Measurements from ENCODE around the gene DEGS1. TPM values are rescaled to one million over a fixed set of nuclear protein-coding genes. Genes with fewer than 3 reads are reported as not detected.

The DEGS1 gene
- total RNA-seq, 2 experiments from 2014 or later, result 9.2 to 10.1 TPM

DNA sequence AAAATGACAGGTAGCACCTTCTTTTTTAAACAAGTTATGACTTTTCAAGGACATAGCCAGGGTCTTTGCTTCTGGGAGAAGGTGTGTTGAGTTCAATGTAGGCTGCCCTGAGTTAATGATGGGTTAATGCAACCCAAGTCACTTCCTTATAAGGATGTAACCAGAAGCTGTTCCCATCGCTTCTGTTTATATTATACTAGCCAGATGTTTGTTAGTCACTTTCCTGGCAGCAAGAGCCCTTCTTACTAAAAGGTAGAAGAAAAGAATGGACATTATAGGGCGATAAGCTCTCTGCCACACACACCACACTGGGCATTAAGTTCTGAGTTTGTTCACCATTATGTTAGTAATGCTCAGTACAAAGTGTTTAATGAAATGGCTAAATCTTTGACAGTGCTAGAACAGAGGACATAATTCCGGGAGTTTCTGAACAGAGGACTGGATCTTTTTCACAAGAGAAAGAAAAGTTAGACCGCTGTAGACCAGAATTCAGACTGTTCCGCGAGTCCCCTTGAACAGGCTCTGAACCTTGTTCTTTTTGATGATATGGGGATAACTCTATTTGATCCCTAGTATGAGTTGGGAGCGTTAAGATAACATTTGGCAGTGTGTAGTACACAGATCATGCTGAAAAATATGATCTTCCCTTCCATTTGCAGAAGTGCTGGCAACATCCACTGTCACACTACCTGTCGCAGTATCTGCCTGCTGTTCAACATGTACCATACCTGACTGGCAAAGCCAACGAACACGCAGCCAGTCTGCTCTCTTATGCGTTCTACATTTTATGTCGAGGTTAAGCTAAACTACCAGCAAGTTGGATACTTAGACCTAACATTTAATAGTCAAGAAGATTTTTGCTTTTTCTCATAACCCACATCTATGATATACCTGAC, 41.0 kb downstream of the DEGS1 start:
- no peak for DNase-seq
- H3K9me3 Mint-ChIP-seq, result no peaks in the 10 kb centered on the region
- H3K4me3 Mint-ChIP-seq, result no peak overlapping the region
- H3K4me1 Mint-ChIP-seq (ENCODE audit: low read depth), result no peaks in the 10 kb centered on the region
- no peaks in the 10 kb centered on the region for H3K27me3 Mint-ChIP-seq (ENCODE audit: low read depth)
- H3K27ac Mint-ChIP-seq, result no peak overlapping the region
- intact Hi-C loops (cut with micrococcal nuclease), result no loop called here
- H3K36me3 Mint-ChIP-seq (ENCODE audit: low read depth), result peaks cover 5% of the 10 kb centered on the region
- CTCF ChIA-PET, result interaction anchor here (0.6 kb wide), 1 partner anchor 44 kb away, joined by 7 read pairs; no protein-coding TSS in a partner anchor

DNA sequence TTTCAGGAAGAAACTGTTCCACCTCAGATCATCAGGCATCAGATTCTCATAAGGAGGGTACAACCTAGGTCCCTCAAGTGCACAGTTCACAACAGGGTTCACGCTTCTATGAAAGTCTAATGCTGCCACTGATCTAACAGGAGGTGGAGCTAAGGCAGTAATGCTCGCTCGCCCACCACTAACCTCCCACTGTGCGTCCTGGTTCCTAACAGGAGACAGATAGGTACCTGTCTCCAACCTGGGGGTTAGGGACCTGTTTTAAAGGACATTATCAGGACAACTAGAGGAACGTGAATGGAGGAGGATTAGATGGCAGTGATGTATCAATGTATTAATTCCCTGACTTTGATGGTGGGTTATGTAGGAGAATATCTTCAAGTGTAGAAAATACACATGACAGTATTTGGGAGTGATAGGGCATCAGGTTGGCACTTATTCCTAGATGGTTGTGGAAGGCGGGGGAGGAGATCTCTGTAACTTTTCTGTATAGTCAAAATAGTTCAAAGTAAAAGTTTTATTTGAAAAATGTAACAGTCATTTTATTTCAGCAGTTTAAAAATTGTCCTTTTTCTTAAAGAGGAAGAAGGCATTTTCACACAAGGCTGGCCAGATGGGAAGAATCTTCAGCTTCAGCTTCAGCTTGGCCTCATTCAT, 43.9 kb downstream of the DEGS1 start:
- H3K4me1 Mint-ChIP-seq (ENCODE audit: low read depth), result no peaks in the 10 kb centered on the region
- no peak overlapping the region for H3K27ac Mint-ChIP-seq
- CTCF ChIA-PET, result interaction anchor here (1.2 kb wide), 1 partner anchor 111 kb away, joined by 3 read pairs; no protein-coding TSS in a partner anchor
- intact Hi-C loops (cut with micrococcal nuclease), result no loop called here
- peaks cover 12% of the 10 kb centered on the region for H3K36me3 Mint-ChIP-seq (ENCODE audit: low read depth)
- DNase-seq, result no peak
- no peak overlapping the region for H3K4me3 Mint-ChIP-seq
- no peaks in the 10 kb centered on the region for H3K9me3 Mint-ChIP-seq
- no peaks in the 10 kb centered on the region for H3K27me3 Mint-ChIP-seq (ENCODE audit: low read depth)

DNA sequence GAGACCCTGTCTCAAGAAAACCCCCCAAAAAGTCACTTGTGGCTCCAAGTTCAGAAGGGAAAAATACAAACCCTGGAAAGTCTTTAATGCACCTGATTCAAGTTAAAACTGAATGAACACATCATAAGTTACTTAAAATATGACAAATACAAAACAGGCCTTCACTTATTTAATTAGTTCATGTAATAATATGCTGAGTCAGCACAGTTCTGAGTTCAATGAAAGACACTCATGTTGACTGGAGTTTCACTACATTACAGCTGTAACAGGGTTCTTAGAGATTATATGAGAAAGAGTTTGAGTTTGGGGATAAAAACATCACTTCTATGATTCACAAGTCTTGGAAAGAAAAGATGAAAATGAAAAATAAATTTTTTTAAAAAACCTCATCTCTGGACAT, 51.0 kb downstream of the DEGS1 start:
- Mint-ChIP-seq H3K36me3 (ENCODE audit: low read depth) (peaks cover 12% of the 10 kb centered on the region), H3K27ac (no peak overlapping the region), H3K9me3 (no peaks in the 10 kb centered on the region), H3K4me1 (ENCODE audit: low read depth) (no peaks in the 10 kb centered on the region), H3K27me3 (ENCODE audit: low read depth) (no peaks in the 10 kb centered on the region), H3K4me3 (no peak overlapping the region)
- no peak for DNase-seq
- CTCF ChIA-PET, result no interaction called here
- intact Hi-C loops (cut with micrococcal nuclease), result no loop called here

DNA sequence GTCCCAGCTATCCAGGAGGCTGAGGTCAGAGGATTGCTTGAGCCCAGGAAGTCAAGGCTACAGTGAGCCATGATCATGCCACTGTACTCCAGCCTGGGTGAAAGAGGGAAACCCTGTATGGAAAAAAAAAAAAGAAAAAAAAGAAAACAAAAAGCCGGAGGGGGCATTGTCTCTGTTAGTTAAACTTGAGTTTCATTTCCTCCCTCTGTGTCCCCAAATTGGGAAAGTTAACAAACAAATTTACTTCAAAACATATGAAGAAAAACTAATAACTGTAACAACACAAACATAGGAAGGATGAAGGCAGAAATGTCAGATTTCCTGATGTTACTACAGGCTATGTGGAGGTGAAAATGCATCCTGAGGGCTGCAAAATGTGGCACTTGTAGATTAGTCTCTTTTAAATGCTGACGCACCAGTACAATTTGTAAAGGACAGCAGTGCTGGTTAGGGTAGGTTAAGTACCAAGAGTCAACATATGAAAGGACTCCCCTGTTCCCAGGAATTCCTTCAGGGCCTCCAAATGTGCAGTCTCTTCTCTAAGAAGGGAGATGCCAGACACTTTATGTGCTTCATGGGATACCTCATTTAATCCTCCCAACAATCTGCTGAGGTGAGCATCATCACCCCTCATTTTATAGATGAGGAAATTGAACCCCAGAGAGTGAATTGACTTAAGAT, 52.9 kb downstream of the DEGS1 start:
- H3K4me3 Mint-ChIP-seq, result no peak overlapping the region
- H3K27ac Mint-ChIP-seq, result no peak overlapping the region
- CTCF ChIA-PET, result no interaction called here
- intact Hi-C loops (cut with micrococcal nuclease), result no loop called here
- DNase-seq, result no peak
- no peaks in the 10 kb centered on the region for H3K4me1 Mint-ChIP-seq (ENCODE audit: low read depth)
- H3K27me3 Mint-ChIP-seq (ENCODE audit: low read depth), result no peaks in the 10 kb centered on the region
- peaks cover 8% of the 10 kb centered on the region for H3K36me3 Mint-ChIP-seq (ENCODE audit: low read depth)
- no peaks in the 10 kb centered on the region for H3K9me3 Mint-ChIP-seq

DNA sequence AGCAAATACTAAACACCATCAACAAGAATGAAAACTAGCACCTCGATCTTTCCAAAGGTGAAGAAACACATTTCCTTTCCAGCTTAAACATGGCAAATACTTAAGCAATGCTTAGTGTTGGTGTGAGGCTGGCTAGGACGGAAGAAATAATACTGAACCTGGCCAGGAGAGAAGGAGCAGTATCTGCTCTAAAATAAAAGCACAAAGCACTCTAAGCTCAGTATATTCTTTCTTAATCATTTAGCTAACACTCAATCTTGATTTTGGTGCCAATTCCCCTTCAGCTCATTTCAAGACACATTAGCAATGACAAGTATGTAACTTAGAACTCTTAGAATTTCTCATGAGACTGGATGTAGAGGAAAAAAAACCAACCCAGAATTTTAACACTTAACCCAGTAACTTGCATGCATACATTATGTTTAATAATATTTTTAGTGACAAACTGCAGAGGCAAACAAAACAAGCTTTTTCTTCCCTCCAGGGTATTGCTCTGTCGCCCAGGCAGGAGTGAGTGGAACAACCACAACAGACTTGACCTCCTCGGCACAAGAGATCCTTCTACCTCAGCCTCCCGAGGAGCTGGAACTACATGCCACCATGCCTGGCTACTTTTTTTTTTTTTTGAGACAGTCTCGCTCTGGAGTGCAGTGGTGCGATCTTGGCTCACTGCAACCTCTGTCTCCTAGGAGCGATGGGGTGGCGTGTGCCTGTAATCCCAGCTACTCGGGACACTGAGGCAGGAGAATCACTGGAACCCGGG, 54.3 kb downstream of the DEGS1 start:
- peaks cover 7% of the 10 kb centered on the region for H3K36me3 Mint-ChIP-seq (ENCODE audit: low read depth)
- CTCF ChIA-PET, result interaction anchor here (0.6 kb wide), 1 partner anchor 53 kb away, joined by 4 read pairs; no protein-coding TSS in a partner anchor
- no peaks in the 10 kb centered on the region for H3K9me3 Mint-ChIP-seq
- H3K4me1 Mint-ChIP-seq (ENCODE audit: low read depth), result no peaks in the 10 kb centered on the region
- H3K27me3 Mint-ChIP-seq (ENCODE audit: low read depth), result no peaks in the 10 kb centered on the region
- intact Hi-C loops (cut with micrococcal nuclease), result no loop called here
- no peak overlapping the region for H3K4me3 Mint-ChIP-seq
- no peak for DNase-seq
- H3K27ac Mint-ChIP-seq, result no peak overlapping the region

DNA sequence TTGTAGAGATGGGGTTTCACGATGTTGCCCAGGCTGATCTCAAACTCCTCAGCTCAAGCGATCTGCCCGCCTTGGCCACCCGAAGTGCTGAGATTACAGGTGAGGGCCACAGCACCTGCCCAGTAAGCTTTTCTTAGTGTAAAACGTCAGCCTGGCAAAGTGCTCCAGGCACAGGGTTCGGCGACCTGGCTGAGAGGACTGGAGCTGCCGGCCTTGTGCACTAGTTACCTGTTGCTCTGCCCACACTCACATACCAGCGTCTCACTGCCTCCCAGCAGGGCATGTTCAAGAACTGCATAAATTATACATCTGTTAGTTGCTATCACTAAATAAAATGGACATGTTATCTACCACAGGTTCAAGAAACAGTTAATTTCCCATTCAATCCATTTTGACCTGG, 55.2 kb downstream of the DEGS1 start:
- H3K27ac Mint-ChIP-seq, result no peak overlapping the region
- intact Hi-C loops (cut with micrococcal nuclease), result no loop called here

DNA sequence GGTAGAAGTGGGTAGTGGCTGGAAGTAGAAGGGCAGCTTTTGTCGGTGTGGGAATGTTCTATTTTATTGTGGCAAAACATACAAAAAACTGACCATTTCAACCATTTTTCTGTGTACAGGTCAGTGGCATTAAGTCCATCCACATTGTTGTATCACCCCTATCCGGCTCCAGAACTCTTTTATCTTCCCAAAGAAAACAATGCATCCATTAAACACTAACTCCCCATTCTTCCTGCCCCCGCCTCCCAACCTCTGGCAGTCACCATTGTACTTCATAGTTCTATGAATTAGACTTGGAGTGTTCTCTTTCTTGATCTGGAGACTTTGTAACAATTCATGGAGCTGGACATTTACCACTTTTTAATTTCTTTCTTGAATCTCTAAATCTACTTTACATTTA, 55.7 kb downstream of the DEGS1 start:
- DNase-seq, result no peak
- no peaks in the 10 kb centered on the region for H3K9me3 Mint-ChIP-seq
- no peak overlapping the region for H3K27ac Mint-ChIP-seq
- H3K27me3 Mint-ChIP-seq (ENCODE audit: low read depth), result no peaks in the 10 kb centered on the region
- H3K4me1 Mint-ChIP-seq (ENCODE audit: low read depth), result no peaks in the 10 kb centered on the region
- H3K4me3 Mint-ChIP-seq, result no peak overlapping the region
- intact Hi-C loops (cut with micrococcal nuclease), result no loop called here
- CTCF ChIA-PET, result no interaction called here
- peaks cover 3% of the 10 kb centered on the region for H3K36me3 Mint-ChIP-seq (ENCODE audit: low read depth)

More for the DNA sequence above, 55.2 kb downstream of the DEGS1 start:
- Mint-ChIP-seq H3K4me3 (no peak overlapping the region), H3K36me3 (ENCODE audit: low read depth) (peaks cover 3% of the 10 kb centered on the region), H3K27me3 (ENCODE audit: low read depth) (no peaks in the 10 kb centered on the region), H3K9me3 (no peaks in the 10 kb centered on the region), H3K4me1 (ENCODE audit: low read depth) (no peaks in the 10 kb centered on the region)
- DNase-seq, result no peak
- CTCF ChIA-PET, result interaction anchor here (0.6 to 0.7 kb wide), 2 partner anchors 9 to 52 kb away, joined by 3 to 4 read pairs; no protein-coding TSS in a partner anchor

Other genes with a start within 250 kb of the DEGS1 start
- 1 to 10 TPM; 9.6 to 9.7 TPM for gene FBXO28, start 69.1 kb upstream of the DEGS1 start, total RNA-seq
- gene NVL, start 146.9 kb downstream of the DEGS1 start, total RNA-seq, result 10 to 100 TPM; 26.7 to 29.9 TPM
- gene CNIH4, start 173.6 kb downstream of the DEGS1 start, total RNA-seq, result 10 to 100 TPM; 34.7 to 35.1 TPM